GM18520 (cell line): Measurements from ENCODE around the gene IL17RB.

Source experiments
- ATAC-seq: cut with Tn5 transposase; IDR thresholded peaks from one replicate; pipeline ENCODE4 v1.9.1; 2021; ENCODE audit not compliant: unreplicated experiment

The IL17RB gene

GRCh38 chr3:53846134-53846850 lies at the start of gene IL17RB, which contains the start of gene CHDH:
Gene IL17RB, plus strand, starts transcription at chr3:53846568. Its CDS starts 21 bp downstream, at chr3:53846589.
Gene CHDH, minus strand, starts transcription at chr3:53846419. Its CDS starts 22,411 bp downstream, at chr3:53824008.
- ATAC-seq, result peak; percentile 25

- ATAC-seq, result no peak
Observed at GRCh38 chr3:53798144-53798543, 48.2 kb upstream of the IL17RB start.

GRCh38 chr3:53799338-53799865 lies 47.0 kb upstream of the IL17RB start:
- ATAC-seq, result no peak

- no peak for ATAC-seq
Observed at GRCh38 chr3:53800041-53800906, 46.1 kb upstream of the IL17RB start.

- no peak for ATAC-seq
Observed at GRCh38 chr3:53801319-53801718, 45.0 kb upstream of the IL17RB start.

GRCh38 chr3:53802256-53802880 lies 44.0 kb upstream of the IL17RB start:
- ATAC-seq, result no peak

GRCh38 chr3:53803124-53803815 lies 43.1 kb upstream of the IL17RB start:
- ATAC-seq, result no peak

- no peak for ATAC-seq
Observed at GRCh38 chr3:53803816-53804695, 42.3 kb upstream of the IL17RB start.

GRCh38 chr3:53804697-53805462 lies 41.5 kb upstream of the IL17RB start:
- no peak for ATAC-seq

- ATAC-seq, result no peak
Observed at GRCh38 chr3:53805463-53806159, 40.8 kb upstream of the IL17RB start.

- no peak for ATAC-seq
Observed at GRCh38 chr3:53806182-53807116, 39.9 kb upstream of the IL17RB start.

- ATAC-seq, result no peak
Observed at GRCh38 chr3:53807117-53807810, 39.1 kb upstream of the IL17RB start.

GRCh38 chr3:53808496-53808895 lies 37.9 kb upstream of the IL17RB start:
- ATAC-seq, result no peak

- no peak for ATAC-seq
Observed at GRCh38 chr3:53809267-53809666, 37.1 kb upstream of the IL17RB start.

GRCh38 chr3:53809764-53810400 lies 36.5 kb upstream of the IL17RB start:
- ATAC-seq, result no peak
